IMR-90 (cell line): ENCODE results near the gene MYO1D. TPM values are rescaled to one million over a fixed set of nuclear protein-coding genes. Genes with fewer than 3 reads are reported as not detected.

Experiments
- ATAC-seq: fragments of 200-7000 bp; cut with Tn5 transposase; 2 replicates; pipeline ENCODE4 v1.9.1; 2020; ENCODE audit warnings: low read depth, mild to moderate bottlenecking, moderate library complexity
- BruUV-seq: library from RNA; stranded (reverse); fragments of 400-500 nt; replicated peaks from 2 replicates; lab custom pipeline; 2021; lab: Mats Ljungman, UMichigan
- CTCF ChIA-PET: fragments of 300-600 bp; formaldehyde crosslinking; extraction: SDS; loops from one replicate; lab custom pipeline; 2021; ENCODE audit warnings: antibody characterized with exemption; lab: Yijun Ruan, JAX
- POLR2A ChIA-PET: fragments of 300-600 bp; sonication (Branson Sonifier 250); formaldehyde crosslinking; loops from one replicate; lab custom pipeline; 2022; ENCODE audit warnings: antibody characterized with exemption; ENCODE audit not compliant: unreplicated experiment; lab: Charles Lee
- DNase-seq: peaks from one replicate; pipeline ENCODE4 v3.0.0; 2013
- H2AFZ ChIP-seq: replicated peaks from 2 replicates; pipeline ENCODE3; 2013; ENCODE audit warnings: low read length, mild to moderate bottlenecking; ENCODE audit not compliant: poor library complexity
- H2AK5ac ChIP-seq: 2 replicates; pipeline ENCODE4 v1.6.1; 2013; ENCODE audit warnings: low read depth, low read length, inconsistent platforms
- H2AK9ac ChIP-seq: replicated peaks from 2 replicates; pipeline ENCODE3; 2013; ENCODE audit warnings: mild to moderate bottlenecking, low read depth, low read length, moderate library complexity; ENCODE audit not compliant: poor library complexity
- H2BK120ac ChIP-seq: 2 replicates; pipeline ENCODE4 v1.6.1; 2013; ENCODE audit warnings: low read depth, low read length, inconsistent platforms
- H2BK15ac ChIP-seq: 3 replicates; pipeline ENCODE4 v1.6.1; 2013; ENCODE audit warnings: low read depth, low read length, inconsistent platforms
- H2BK20ac ChIP-seq: 2 replicates; pipeline ENCODE4 v1.6.1; 2013; ENCODE audit warnings: low read depth, mild to moderate bottlenecking, inconsistent platforms, low read length, moderate library complexity
- H2BK5ac ChIP-seq: 2 replicates; pipeline ENCODE4 v1.6.1; 2013; ENCODE audit warnings: mild to moderate bottlenecking, low read depth, low read length, inconsistent platforms; ENCODE audit not compliant: poor library complexity, severe bottlenecking
- H3K14ac ChIP-seq: replicated peaks from 2 replicates; pipeline ENCODE4 v1.6.1; 2013; ENCODE audit warnings: low read depth, low read length, inconsistent platforms
- H3K18ac ChIP-seq: 2 replicates; pipeline ENCODE4 v1.6.1; 2013; ENCODE audit warnings: low read depth, low read length, control low read depth
- H3K23ac ChIP-seq: 2 replicates; pipeline ENCODE4 v1.6.1; 2013; ENCODE audit warnings: low read depth, low read length, inconsistent platforms
- H3K27ac ChIP-seq: 2 replicates; pipeline ENCODE4 v1.5.1; 2013; ENCODE audit warnings: mild to moderate bottlenecking, control low read depth, low read length; ENCODE audit not compliant: insufficient read depth
- H3K27me3 ChIP-seq: 2 replicates; pipeline ENCODE4 v1.6.1; 2013; ENCODE audit warnings: low read length; ENCODE audit not compliant: control insufficient read depth, insufficient read depth
- H3K36me3 ChIP-seq: 2 replicates; pipeline ENCODE4 v1.6.1; 2013; ENCODE audit warnings: low read length, mixed read lengths; ENCODE audit not compliant: control insufficient read depth, insufficient read depth
- H3K4ac ChIP-seq: 2 replicates; pipeline ENCODE4 v1.6.1; 2013; ENCODE audit warnings: low read depth, low read length, inconsistent platforms
- H3K4me1 ChIP-seq: 2 replicates; pipeline ENCODE4 v1.6.1; 2013; ENCODE audit warnings: low read length, mixed read lengths; ENCODE audit not compliant: control insufficient read depth, insufficient read depth
- H3K4me2 ChIP-seq: 2 replicates; pipeline ENCODE4 v1.6.1; 2013; ENCODE audit warnings: low read depth, mild to moderate bottlenecking, control low read depth, low read length, moderate library complexity
- H3K4me3 ChIP-seq: 2 replicates; pipeline ENCODE4 v1.5.1; 2013; ENCODE audit warnings: low read depth, mild to moderate bottlenecking, control low read depth, low read length, moderate library complexity; ENCODE audit not compliant: insufficient read depth
- H3K56ac ChIP-seq: 2 replicates; pipeline ENCODE4 v1.6.1; 2013; ENCODE audit warnings: low read length, inconsistent platforms; ENCODE audit not compliant: insufficient read depth; ENCODE audit errors: extremely low read depth
- H3K79me1 ChIP-seq, 2 experiments: 2 replicates each; pipeline ENCODE4 v1.6.1; 2013; ENCODE audit warnings: low read length in 2 of 2, inconsistent platforms in 1 of 2, low read depth in 1 of 2
- H3K9ac ChIP-seq: 2 replicates; pipeline ENCODE4 v1.6.1; 2013; ENCODE audit warnings: low read depth, low read length, control low read depth
- H3K9me1 ChIP-seq: 2 replicates; pipeline ENCODE4 v1.6.1; 2013; ENCODE audit warnings: low read length, inconsistent platforms; ENCODE audit not compliant: insufficient read depth
- H3K9me3 ChIP-seq: 2 replicates; pipeline ENCODE4 v1.6.1; 2013; ENCODE audit warnings: low read length; ENCODE audit not compliant: control insufficient read depth, insufficient read depth
- H4K20me1 ChIP-seq: 2 replicates; pipeline ENCODE4 v1.6.1; 2013; ENCODE audit warnings: low read length, inconsistent platforms; ENCODE audit not compliant: insufficient read depth
- H4K5ac ChIP-seq: 2 replicates; pipeline ENCODE4 v1.6.1; 2013; ENCODE audit warnings: mild to moderate bottlenecking, low read depth, low read length, control low read depth
- H4K8ac ChIP-seq, 2 experiments: 2 replicates each; pipeline ENCODE4 v1.6.1; 2013; ENCODE audit warnings: low read depth in 2 of 2, low read length in 2 of 2, control low read depth in 1 of 2, inconsistent platforms in 1 of 2
- H4K91ac ChIP-seq: 2 replicates; pipeline ENCODE4 v1.6.1; 2013; ENCODE audit warnings: low read depth, low read length, inconsistent platforms; ENCODE audit not compliant: insufficient read depth
- BHLHE40 ChIP-seq: fragments of 150-350 bp; IDR thresholded peaks from 2 replicates; pipeline ENCODE4 v1.6.1; 2016; ENCODE audit warnings: mild to moderate bottlenecking, low read depth, low read length
- CEBPB ChIP-seq: IDR thresholded peaks from 2 replicates; pipeline ENCODE4 v1.6.1; 2012; ENCODE audit warnings: low read depth, low read length, improper control_type of control experiment
- CTCF ChIP-seq: conservative IDR thresholded peaks from 2 replicates; pipeline ENCODE4 v1.5.1; 2012; ENCODE audit warnings: mild to moderate bottlenecking, low read depth, low read length, improper control_type of control experiment
- ELK1 ChIP-seq: fragments of 150-350 bp; IDR thresholded peaks from 2 replicates; pipeline ENCODE4 v1.6.1; 2016; ENCODE audit warnings: low read depth, mild to moderate bottlenecking, low read length, moderate library complexity, borderline replicate concordance
- FOS ChIP-seq: fragments of 150-350 bp; IDR thresholded peaks from 2 replicates; pipeline ENCODE4 v1.6.1; 2016; ENCODE audit warnings: low read depth, low read length
- POLR2A ChIP-seq: IDR thresholded peaks from 2 replicates; pipeline ENCODE4 v1.6.1; 2012; ENCODE audit warnings: mild to moderate bottlenecking, low read depth, low read length
- RAD21 ChIP-seq: IDR thresholded peaks from 2 replicates; pipeline ENCODE4 v1.6.1; 2012; ENCODE audit warnings: low read length, improper control_type of control experiment
- RCOR1 ChIP-seq: IDR thresholded peaks from 2 replicates; pipeline ENCODE4 v1.6.1; 2012; ENCODE audit warnings: mild to moderate bottlenecking, low read length, improper control_type of control experiment; ENCODE audit not compliant: insufficient replicate concordance
- RFX5 ChIP-seq: IDR thresholded peaks from 2 replicates; pipeline ENCODE4 v1.8.0; 2012; ENCODE audit warnings: low read depth, mild to moderate bottlenecking, low read length, moderate library complexity
- SMC3 ChIP-seq: fragments of 150-350 bp; IDR thresholded peaks from 2 replicates; pipeline ENCODE4 v1.6.1; 2016; ENCODE audit warnings: low read depth, mild to moderate bottlenecking, antibody characterized with exemption, low read length, moderate library complexity
- USF2 ChIP-seq: fragments of 150-350 bp; IDR thresholded peaks from 2 replicates; pipeline ENCODE4 v1.6.1; 2017; ENCODE audit warnings: mild to moderate bottlenecking, antibody characterized with exemption, low read length, low read depth
- WGBS, 2 experiments: methylation state at CpG; one replicate each; pipeline versions ENCODE4 v1.1.5 to v1.1.7; 2013; ENCODE audit warnings: missing lambda C conversion rate in 2 of 2; ENCODE audit not compliant: insufficient read length in 1 of 2; ENCODE audit errors: extremely low coverage in 2 of 2; 5-methylcytosine and 5-hydroxymethylcytosine counted together
- dilution Hi-C: fragments of 300-500 bp; cut with HindIII; formaldehyde crosslinking; loops from one replicate; pipeline ENCODE4 v1.14.3; 2018; ENCODE audit warnings: low sequenced_read_pairs; ENCODE audit not compliant: unreplicated experiment
- in situ Hi-C: fragments of 300-500 bp; cut with MboI; formaldehyde crosslinking; loops from 3 replicates; pipeline ENCODE4 v1.14.3; 2019; ENCODE audit warnings: low sequenced_read_pairs, inconsistent platforms, mixed read lengths
- intact Hi-C: fragments of 100-400 bp; cut with micrococcal nuclease; formaldehyde crosslinking; loops from 2 replicates; pipeline ENCODE4 v1.10.0; 2022
- polyA plus RNA-seq, 3 experiments: library from polyadenylated mRNA; depleted of rRNA; stranded (reverse); fragments of >200 nt; gene quantifications; 2 replicates each; pipeline ENCODE4 v1.2.3, GENCODE V29; 2012; ENCODE audit warnings: low replicate concordance in 1 of 3
- total RNA-seq: library from RNA; depleted of rRNA; stranded (reverse); fragments of >200 nt; gene quantifications from 2 replicates; pipeline ENCODE4 v1.2.3, GENCODE V29; 2012

MYO1D gene
- total and polyA plus RNA-seq, 2 of the 4 experiments (the other 2 are of a cell fraction): 0.63 to 0.90 TPM

GRCh38 chr17:32460054-32460453 is 416.9 kb downstream of the MYO1D start:
- TF ChIP-seq RFX5: no peak
- no peak for TF ChIP-seq POLR2A
- TF ChIP-seq RCOR1: no peak
- no peak for TF ChIP-seq BHLHE40
- TF ChIP-seq FOS: no peak
- no peak for TF ChIP-seq SMC3
- TF ChIP-seq USF2: no peak
- TF ChIP-seq ELK1: no peak
- no peak for TF ChIP-seq RAD21
- no peak for TF ChIP-seq CEBPB
- no peak for TF ChIP-seq CTCF
- H2BK20ac ChIP-seq: no peak overlapping the region
- no peak overlapping the region for H4K91ac ChIP-seq
- no peak overlapping the region for H3K4ac ChIP-seq
- H2BK15ac ChIP-seq: no peak overlapping the region
- H3K27me3 ChIP-seq: no peaks in the 10 kb centered on the region
- H3K4me2 ChIP-seq: no peak overlapping the region
- H2BK120ac ChIP-seq: no peak overlapping the region
- H2AK9ac ChIP-seq: no peak overlapping the region
- no peak overlapping the region for H3K27ac ChIP-seq
- no peak overlapping the region for H4K8ac ChIP-seq
- ChIA-PET CTCF (interaction anchor here (0.5 kb wide), 1 partner anchor 47 kb away, joined by 3 read pairs; no protein-coding TSS in a partner anchor), POLR2A (no interaction called here)
- H3K4me1 ChIP-seq: peaks cover 1% of the 10 kb centered on the region; the same call in 1 of the 2 replicates
- no peak overlapping the region for H3K14ac ChIP-seq
- H3K36me3 ChIP-seq: peaks cover 38% of the 10 kb centered on the region
- no peak overlapping the region for H2AK5ac ChIP-seq
- in situ Hi-C loops: no loop called here
- no peak overlapping the region for H4K5ac ChIP-seq
- no peak overlapping the region for H3K9ac ChIP-seq
- ATAC-seq (no peak), DNase-seq (no peak)
- no peak overlapping the region for H2AFZ ChIP-seq
- H3K56ac ChIP-seq: no peak overlapping the region
- WGBS, 2 experiments: 100% methylated on average over 1 of the region's 4 CpGs; no CpG with 5 or more reads in 1 of the 2 experiments
- peaks cover 36 to 42% of the 10 kb centered on the region in 2 experiments for H3K79me1 ChIP-seq
- H2BK5ac ChIP-seq: no peak overlapping the region
- no peaks in the 10 kb centered on the region for H3K9me1 ChIP-seq
- peaks cover 34% of the 10 kb centered on the region for H4K20me1 ChIP-seq
- intact Hi-C loops: no loop called here
- no peak overlapping the region for H3K23ac ChIP-seq
- no peak overlapping the region for H3K18ac ChIP-seq
- H3K4me3 ChIP-seq: no peak overlapping the region
- dilution Hi-C loops: no loop called here
- no peaks in the 10 kb centered on the region for H3K9me3 ChIP-seq
- no TSS peak for BruUV-seq
